HCT116 (cell line): ENCODE measurements around the gene NACC2.

Experiments
- CEBPB ChIP-seq: IDR thresholded peaks from 2 replicates; pipeline ENCODE4 v1.6.1; 2012; ENCODE audit warnings: low read depth
- CTCF ChIP-seq, 3 experiments: fragments of 200-600 bp in 1 of 3; sonication (generic) in 1 of 3; IDR thresholded peaks in 2 of 3; conservative IDR thresholded peaks in 1 of 3; 2 replicates each; pipeline ENCODE4 v1.5.1; 2012 to 2017; ENCODE audit warnings: low read depth in 2 of 3, low read length in 2 of 3, antibody characterized with exemption in 1 of 3, borderline replicate concordance in 1 of 3, control low read depth in 1 of 3, mild to moderate bottlenecking in 1 of 3, mixed read lengths in 1 of 3, mixed run types in 1 of 3, moderate library complexity in 1 of 3; ENCODE audit not compliant: insufficient read depth in 1 of 3
- EGR1 ChIP-seq: IDR thresholded peaks from 2 replicates; pipeline ENCODE4 v1.6.1; 2012; ENCODE audit warnings: low read depth
- EZH2phosphoT487 ChIP-seq: fragments of 200-600 bp; IDR thresholded peaks from 2 replicates; pipeline ENCODE4 v1.6.1; 2018; ENCODE audit warnings: antibody characterized with exemption, borderline replicate concordance
- JUND ChIP-seq: IDR thresholded peaks from 2 replicates; pipeline ENCODE4 v1.6.1; 2012
- POLR2A ChIP-seq: IDR thresholded peaks from 2 replicates; pipeline ENCODE4 v1.7.0; 2011; ENCODE audit warnings: borderline replicate concordance; ENCODE audit not compliant: insufficient read depth, insufficient read length; ENCODE audit errors: extremely low read depth
- POLR2AphosphoS5 ChIP-seq: IDR thresholded peaks from 2 replicates; pipeline ENCODE4 v1.6.1; 2011; ENCODE audit warnings: mild to moderate bottlenecking, low read depth, low read length, moderate library complexity
- RAD21 ChIP-seq: IDR thresholded peaks from 2 replicates; pipeline ENCODE4 v1.6.1; 2012; ENCODE audit warnings: low read depth, mild to moderate bottlenecking
- REST ChIP-seq: IDR thresholded peaks from 2 replicates; pipeline ENCODE4 v1.6.1; 2012; ENCODE audit warnings: low read depth
- SIN3A ChIP-seq: IDR thresholded peaks from 2 replicates; pipeline ENCODE4 v1.6.1; 2012; ENCODE audit warnings: low read depth
- TCF7L2 ChIP-seq: IDR thresholded peaks from 2 replicates; pipeline ENCODE4 v1.7.0; 2011; ENCODE audit warnings: borderline replicate concordance, inconsistent platforms; ENCODE audit not compliant: insufficient read depth, insufficient read length; ENCODE audit errors: extremely low read depth
- ZBTB33 ChIP-seq: IDR thresholded peaks from 2 replicates; pipeline ENCODE4 v1.6.1; 2011; ENCODE audit warnings: mild to moderate bottlenecking, low read length, moderate library complexity; ENCODE audit not compliant: insufficient replicate concordance; ENCODE audit errors: extremely low read depth

DNA sequence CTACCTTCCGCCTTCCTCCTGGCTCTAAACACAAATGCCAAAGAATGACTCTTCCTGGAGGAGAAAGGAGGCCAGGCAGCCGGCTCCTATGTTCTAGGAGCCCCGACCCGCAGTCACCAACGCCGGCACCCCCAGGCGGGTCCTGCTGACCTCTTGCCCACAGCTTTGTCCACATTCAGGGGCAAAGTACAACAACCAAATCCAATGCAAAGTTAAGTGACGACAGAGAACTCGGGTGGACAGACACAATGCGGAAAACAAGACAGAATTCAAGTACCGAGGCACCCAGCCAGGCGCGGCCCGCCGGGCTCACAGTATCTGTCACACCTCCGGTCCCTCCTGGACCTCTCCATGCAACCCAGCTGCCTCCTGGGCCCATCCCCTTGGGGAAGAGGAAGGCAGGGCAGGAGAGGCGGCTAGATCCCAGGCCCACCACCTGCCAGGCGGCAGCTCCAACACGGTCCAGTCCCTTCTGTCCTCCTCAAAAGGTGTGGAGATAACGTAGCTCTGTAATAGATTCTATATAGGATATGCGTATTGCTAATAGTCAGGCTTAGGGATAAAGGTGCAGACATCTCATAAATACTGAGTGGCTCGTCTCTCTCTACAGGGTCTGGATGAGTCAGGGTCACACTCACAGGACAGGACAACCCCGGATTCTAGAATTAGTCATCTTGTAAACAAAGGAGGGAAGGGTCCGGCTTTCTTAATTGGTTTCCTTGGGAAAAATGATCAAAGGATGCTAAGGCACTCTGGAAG lies 87.0 kb downstream of the NACC2 start:
- TF ChIP-seq JUND (no peak; the same call in none of the 2 replicates), REST (no peak), CTCF (IDR thresholded peaks at IDR 0.05 in 2 of 3, conservative IDR thresholded peaks at IDR 0.05 in 1 of 3; ENCODE audit: borderline replicate concordance in 1 of 3, insufficient read depth in 1 of 3, low read depth in 2 of 3, low read length in 2 of 3) (no peak), POLR2A (no peak), EZH2phosphoT487 (no peak), SIN3A (no peak), POLR2AphosphoS5 (no peak), RAD21 (no peak), TCF7L2 (peak; percentile 49), ZBTB33 (no peak), EGR1 (no peak), CEBPB (no peak)
